Stimulated activated CD4-positive, alpha-beta T cell treated with anti-CD3 and anti-CD28 coated beads, Interleukin-1b, Interleukin-23, amount 100 ng/mL, for 24 hours (primary cell): ENCODE data around the gene ASB4.

Experiments
- DNase-seq, 4 experiments: peaks; one replicate each; pipeline ENCODE4 v3.0.0-alpha.2; 2020; ENCODE audit warnings: low read depth in 4 of 4, low spot score in 1 of 4

ASB4 gene

GRCh38 chr7:95525503-95525902 lies 39.8 kb downstream of the ASB4 start:
- DNase-seq, result no peak

- no peak for DNase-seq
Observed at GRCh38 chr7:95526128-95526738, 40.5 kb downstream of the ASB4 start.

GRCh38 chr7:95527033-95527775 lies 41.5 kb downstream of the ASB4 start:
- DNase-seq, result peak in 1 of 4 experiments; percentile 4

- DNase-seq, result no peak
Observed at GRCh38 chr7:95527776-95528250, 42.1 kb downstream of the ASB4 start.

- DNase-seq, result no peak
Observed at GRCh38 chr7:95529701-95530100, 44.0 kb downstream of the ASB4 start.

GRCh38 chr7:95530881-95531280 lies 45.1 kb downstream of the ASB4 start:
- no peak for DNase-seq

GRCh38 chr7:95531605-95532219 lies 46.0 kb downstream of the ASB4 start:
- DNase-seq, result no peak

GRCh38 chr7:95534796-95535195 lies 49.1 kb downstream of the ASB4 start:
- DNase-seq, result no peak

- no peak for DNase-seq
Observed at GRCh38 chr7:95535662-95536061, 49.9 kb downstream of the ASB4 start.

GRCh38 chr7:95536656-95537311 lies 51.0 kb downstream of the ASB4 start:
- no peak for DNase-seq

GRCh38 chr7:95537468-95537867 lies 51.7 kb downstream of the ASB4 start:
- DNase-seq, result no peak

- DNase-seq, result no peak
Observed at GRCh38 chr7:95539426-95539825, 53.7 kb downstream of the ASB4 start.

GRCh38 chr7:95540366-95540765 lies 54.6 kb downstream of the ASB4 start:
- no peak for DNase-seq

- no peak for DNase-seq
Observed at GRCh38 chr7:95543312-95543711, 57.6 kb downstream of the ASB4 start.

- DNase-seq, result no peak
Observed at GRCh38 chr7:95544171-95544570, 58.4 kb downstream of the ASB4 start.

GRCh38 chr7:95545007-95545615 lies 59.4 kb downstream of the ASB4 start:
- DNase-seq, result no peak

GRCh38 chr7:95545673-95546072 lies 59.9 kb downstream of the ASB4 start:
- no peak for DNase-seq

GRCh38 chr7:95546647-95547046 lies 60.9 kb downstream of the ASB4 start:
- no peak for DNase-seq

GRCh38 chr7:95547361-95548348 lies 61.9 kb downstream of the ASB4 start:
- no peak for DNase-seq
